Esophagus mucosa (tissue), 1 donor: ENCODE results near the gene MCOLN2. TPM values are rescaled to one million over a fixed set of nuclear protein-coding genes. Genes with fewer than 3 reads are reported as not detected.
A peak's percentile ranks its signal among the peaks of the same experiment; 100 is the strongest.

Experiments used
- ATAC-seq: fragments of 200-7000 bp; cut with Tn5 transposase; one replicate; pipeline ENCODE4 v1.9.1; 2020
- total RNA-seq: library from RNA; stranded (reverse); gene quantifications from one replicate; pipeline ENCODE4 v1.2.4, GENCODE V29; 2023
- donor health status: DM: yes; HTN: yes; CAD: no.

The MCOLN2 gene
- total RNA-seq, 1 donor from 2014 or later = 0.52 TPM

DNA sequence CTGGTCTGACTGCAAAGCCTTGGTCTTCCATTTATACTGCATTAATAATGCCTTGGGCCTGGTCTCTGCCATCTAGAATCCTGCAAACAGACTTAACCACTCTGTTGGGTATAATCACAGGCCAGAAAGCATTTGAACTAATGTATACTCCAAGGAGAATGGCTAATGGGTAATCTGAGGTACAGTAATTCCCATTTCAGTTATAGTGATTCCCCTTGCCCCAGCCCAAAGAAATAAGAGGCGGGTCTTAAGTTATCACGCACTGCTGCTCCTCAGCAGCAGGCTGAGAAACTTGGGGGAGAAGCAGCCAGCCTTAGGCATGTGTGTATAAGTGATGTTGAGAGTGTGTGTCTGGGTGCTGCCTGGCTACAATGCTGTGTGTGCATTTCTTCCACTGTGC is 106.3 kb downstream of the MCOLN2 start:
- ATAC-seq = no peak

DNA sequence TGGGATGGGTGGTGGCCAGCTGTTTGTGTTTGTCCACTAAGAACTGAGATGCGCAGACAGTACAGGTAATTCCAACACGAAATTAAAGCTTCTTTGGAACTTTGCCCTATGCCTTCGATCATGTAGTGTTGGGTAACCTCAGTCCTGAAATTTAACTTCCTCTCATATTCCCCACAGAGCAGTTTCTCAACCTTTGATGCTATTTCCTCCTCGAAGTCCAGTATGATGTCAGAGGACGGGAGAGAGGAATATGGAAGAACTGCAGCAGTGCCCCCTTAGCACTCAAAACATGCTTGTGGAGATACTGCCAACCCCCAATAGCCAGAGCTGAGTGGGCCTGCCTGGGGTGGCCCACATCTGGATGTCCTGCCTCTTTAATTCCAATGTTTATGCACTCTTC is 107.5 kb downstream of the MCOLN2 start:
- peak; percentile 14 for ATAC-seq

DNA sequence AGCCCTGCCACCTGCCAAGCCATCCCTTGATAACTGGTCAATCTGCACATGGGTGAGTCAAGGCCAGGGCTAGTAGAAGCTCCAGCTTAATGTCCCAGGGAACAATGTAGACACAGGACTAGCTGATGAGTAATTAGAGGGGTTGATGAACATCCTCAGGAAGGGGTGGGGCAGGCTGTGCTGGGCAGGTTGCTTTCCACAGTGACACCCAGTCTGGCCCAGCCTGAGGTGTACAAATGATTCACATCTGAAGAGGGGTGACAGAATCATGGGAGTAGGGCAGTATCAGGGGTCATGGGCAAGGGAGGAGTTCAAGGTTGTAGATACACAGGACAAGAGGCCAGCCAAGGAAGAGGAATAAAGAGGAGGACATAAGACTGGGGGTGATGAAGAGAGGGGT is 108.2 kb downstream of the MCOLN2 start:
- peak; percentile 93 for ATAC-seq

DNA sequence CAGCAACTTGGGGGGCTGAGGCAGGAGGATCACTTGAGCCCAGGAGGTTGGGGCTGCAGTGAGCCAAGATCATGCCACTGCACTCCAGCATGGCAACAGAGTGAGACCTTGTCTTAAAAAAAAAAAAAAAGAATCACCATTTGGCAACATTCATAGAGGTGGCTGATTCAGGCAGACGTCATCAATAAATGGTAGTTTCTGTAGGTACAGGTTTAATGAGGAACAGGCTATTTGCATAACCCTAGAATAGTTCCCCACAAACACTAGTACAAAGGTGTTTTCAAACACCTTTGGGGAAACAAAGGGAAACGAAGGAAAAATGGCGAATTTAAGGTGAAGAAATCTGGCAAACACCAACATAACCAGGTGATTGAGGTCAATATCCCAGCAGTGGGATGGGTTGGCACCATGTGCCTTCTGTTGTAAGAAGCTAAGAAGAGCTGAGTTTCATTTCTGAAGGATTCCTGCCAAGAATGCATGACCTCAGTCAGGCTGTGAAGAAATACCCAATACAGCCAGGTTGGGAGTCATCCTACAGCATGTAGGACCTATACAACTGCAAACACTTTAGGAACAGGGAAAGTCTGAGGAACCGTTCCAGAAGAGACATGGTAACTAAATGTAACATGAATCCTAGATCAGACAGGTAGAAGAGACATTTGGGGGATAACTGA is 109.5 kb downstream of the MCOLN2 start:
- peak; percentile 85 for ATAC-seq

DNA sequence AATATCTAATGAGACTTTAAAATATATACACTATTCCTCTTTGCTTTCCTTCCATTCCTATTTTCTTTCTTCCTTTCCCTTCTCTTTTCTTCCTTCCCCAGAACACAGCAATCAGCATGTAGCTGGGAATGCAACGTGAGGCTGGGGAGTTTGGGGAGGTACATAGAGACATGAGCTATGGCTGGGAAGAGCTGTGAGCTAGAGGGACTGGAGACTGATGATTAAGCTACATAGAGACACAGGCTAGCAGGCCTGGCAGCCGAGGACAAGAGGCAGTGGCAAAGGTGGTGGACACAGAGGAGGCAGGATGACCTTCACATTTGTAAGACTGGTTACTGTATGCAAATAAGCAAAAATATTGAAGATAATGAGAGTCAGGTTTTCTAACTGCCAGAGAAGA is 111.4 kb downstream of the MCOLN2 start:
- ATAC-seq = no peak

DNA sequence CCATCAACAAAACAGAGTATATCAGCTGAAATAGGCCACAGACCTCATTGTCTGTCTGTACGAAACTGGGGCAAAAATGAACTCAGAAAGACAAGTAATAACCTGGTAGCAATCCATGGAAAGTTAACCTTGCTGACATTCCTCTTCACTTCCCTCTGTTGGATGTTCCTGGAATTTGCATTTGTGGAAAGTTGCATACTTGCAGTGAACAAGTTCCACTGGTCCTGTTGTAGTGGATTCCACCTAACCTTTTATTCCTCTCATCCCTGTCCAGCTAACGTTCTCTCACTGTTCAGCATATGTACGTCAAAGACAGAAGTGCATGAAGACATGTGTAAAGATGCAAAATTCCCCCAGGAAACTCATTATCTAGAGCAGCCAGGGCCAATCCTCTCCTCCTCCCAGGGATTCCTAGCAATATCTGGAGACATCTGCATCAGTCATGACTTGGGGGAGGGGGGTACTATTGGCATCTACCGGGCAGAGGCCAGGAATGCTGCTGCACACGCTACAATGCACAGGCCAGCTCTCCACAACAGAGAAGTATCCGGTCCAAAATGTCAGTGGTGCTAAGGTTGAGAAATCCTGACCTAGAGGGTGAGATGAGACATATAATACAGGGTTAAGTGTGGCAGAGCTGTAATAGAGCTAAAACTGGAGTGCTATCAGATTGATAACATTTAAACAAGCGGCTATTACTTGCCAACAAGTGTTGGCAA is 112.1 kb downstream of the MCOLN2 start:
- ATAC-seq = no peak

DNA sequence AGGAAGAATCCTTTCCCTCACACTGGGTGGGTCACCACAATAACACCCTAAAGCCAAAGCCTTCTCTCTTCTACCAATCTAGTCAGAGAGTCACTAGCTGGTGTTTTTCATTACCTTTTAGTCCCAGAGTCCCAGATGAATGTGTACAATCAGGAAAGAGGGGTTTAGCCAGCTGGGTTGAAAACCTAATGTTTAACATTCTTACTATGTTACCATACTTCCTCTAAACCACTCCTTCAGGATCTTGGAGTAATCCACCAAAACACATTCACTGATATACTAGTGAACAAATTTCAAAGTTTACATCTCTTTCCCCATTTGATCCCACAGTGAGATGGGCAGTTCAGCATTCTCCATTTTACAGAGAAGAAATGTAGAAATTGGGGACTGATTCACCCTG is 113.6 kb downstream of the MCOLN2 start:
- peak; percentile 31 for ATAC-seq

DNA sequence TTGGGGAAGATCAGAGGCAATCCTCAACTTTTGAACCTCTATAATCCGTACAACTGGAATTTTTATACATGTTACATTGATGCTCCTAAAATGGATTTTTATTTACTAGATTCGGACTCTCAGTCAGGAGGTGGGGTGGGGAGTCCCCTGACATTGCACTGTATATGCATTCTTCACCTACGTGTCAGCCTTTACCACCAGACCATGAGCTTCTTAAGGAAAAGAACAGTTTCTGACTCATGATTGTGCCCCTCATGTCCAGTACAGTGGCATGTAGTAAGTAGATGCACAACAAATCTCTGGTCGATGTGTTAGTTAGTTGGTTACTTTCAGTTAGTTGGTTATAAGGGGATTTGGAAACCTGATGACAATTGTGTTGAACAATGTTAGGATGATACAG is 119.3 kb downstream of the MCOLN2 start:
- no peak for ATAC-seq

DNA sequence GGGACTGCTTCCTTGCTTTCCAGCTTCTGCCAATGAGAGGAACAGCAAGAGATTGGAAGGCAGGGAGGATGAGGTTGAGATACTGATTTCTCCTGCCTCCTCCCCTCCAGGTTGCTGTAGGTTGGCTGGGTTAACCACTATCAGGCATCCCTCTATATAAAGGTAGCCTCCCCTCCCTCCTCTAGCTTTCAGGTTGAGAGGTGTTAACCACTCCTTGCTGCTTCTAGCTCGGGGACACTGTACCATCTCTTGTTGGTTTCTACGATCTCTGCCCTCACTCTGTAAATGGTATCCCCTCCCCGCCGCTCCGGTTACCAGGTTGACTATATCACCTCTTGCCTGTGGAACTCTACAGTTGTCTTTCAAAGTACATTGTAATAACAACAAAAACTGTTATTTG is 120.6 kb downstream of the MCOLN2 start:
- ATAC-seq = no peak

Other genes with a start within 250 kb of the MCOLN2 start
- 20.6 TPM for gene LPAR3, start 103.9 kb downstream of the MCOLN2 start, total RNA-seq
- 0.36 TPM for gene MCOLN3, start 51.4 kb upstream of the MCOLN2 start, total RNA-seq
- 0.84 TPM for gene SYDE2, start 203.9 kb upstream of the MCOLN2 start, total RNA-seq